Activated CD8-positive, alpha-beta T cell treated with anti-CD3 and anti-CD28 coated beads for 36 hours (primary cell): Measurements from ENCODE around the gene RTN4RL1. TPM values are rescaled to one million over a fixed set of nuclear protein-coding genes. Genes with fewer than 3 reads are reported as not detected.

Experiments used
- ATAC-seq: fragments of 200-7000 bp; cut with Tn5 transposase; one replicate; pipeline ENCODE4 v1.10.0; 2021; ENCODE audit warnings: mild to moderate bottlenecking, moderate library complexity
- CTCF ChIA-PET: fragments of 350-600 bp; sonication (Branson Sonifier 250); formaldehyde crosslinking; loops from one replicate; lab custom pipeline; 2021; ENCODE audit warnings: antibody characterized with exemption; lab: Charles Lee
- POLR2A ChIA-PET: fragments of 350-600 bp; sonication (Branson Sonifier 250); formaldehyde crosslinking; loops from one replicate; lab custom pipeline; 2021; ENCODE audit warnings: antibody characterized with exemption; lab: Charles Lee
- DNase-seq: peaks from one replicate; pipeline ENCODE4 v3.0.0-alpha.2; 2020
- H3K27ac Mint-ChIP-seq: one replicate; pipeline ENCODE4 v1.8.0; 2021; ENCODE audit warnings: mild to moderate bottlenecking, mixed read lengths
- H3K27me3 Mint-ChIP-seq: one replicate; pipeline ENCODE4 v1.8.0; 2021; ENCODE audit warnings: mixed read lengths
- H3K36me3 Mint-ChIP-seq: one replicate; pipeline ENCODE4 v1.8.0; 2021; ENCODE audit warnings: low read depth, mixed read lengths
- H3K4me1 Mint-ChIP-seq: one replicate; pipeline ENCODE4 v1.8.0; 2021; ENCODE audit warnings: low read depth, mixed read lengths
- H3K4me3 Mint-ChIP-seq: one replicate; pipeline ENCODE4 v1.8.0; 2021; ENCODE audit warnings: mild to moderate bottlenecking, moderate library complexity, mixed read lengths
- H3K9me3 Mint-ChIP-seq: one replicate; pipeline ENCODE4 v1.8.0; 2021; ENCODE audit warnings: mixed read lengths
- CTCF ChIP-seq: fragments of 200-600 bp; IDR thresholded peaks from one replicate; pipeline ENCODE4 v1.8.0; 2022; ENCODE audit warnings: antibody characterized with exemption, mild to moderate bottlenecking
- intact Hi-C: fragments of 100-400 bp; cut with micrococcal nuclease; formaldehyde crosslinking; loops from one replicate; pipeline ENCODE4 v1.10.0; 2022
- total RNA-seq, 2 experiments: library from RNA; stranded (reverse); gene quantifications; one replicate each; pipeline ENCODE4 v1.2.3, GENCODE V29; 2021

Gene RTN4RL1
- total RNA-seq, 2 experiments from 2014 or later: 0.27 to 0.49 TPM

GRCh38 chr17:1907216-1907631 lies 117.9 kb downstream of the RTN4RL1 start:
- no peak overlapping the region for H3K27ac Mint-ChIP-seq
- DNase-seq (no peak), ATAC-seq (no peak)
- POLR2A ChIA-PET: no interaction called here
- H3K4me1 Mint-ChIP-seq: peaks cover 7% of the 10 kb centered on the region
- H3K27me3 Mint-ChIP-seq: peaks cover 47% of the 10 kb centered on the region
- H3K36me3 Mint-ChIP-seq: no peaks in the 10 kb centered on the region
- TF ChIP-seq CTCF: no peak
- H3K9me3 Mint-ChIP-seq: no peaks in the 10 kb centered on the region
- CTCF ChIA-PET: interaction anchor here (1.4 kb wide), 1 partner anchor 23 kb away, joined by 3 read pairs; no protein-coding TSS in a partner anchor
- intact Hi-C loops: loop anchor here (5.0 kb wide), 1 partner anchor 120 kb away; the partner anchor contains the start of gene RTN4RL1
- no peak overlapping the region for H3K4me3 Mint-ChIP-seq

- TF ChIP-seq CTCF: no peak
- peaks cover 7% of the 10 kb centered on the region for H3K4me1 Mint-ChIP-seq
- no peak for ATAC-seq
- peaks cover 47% of the 10 kb centered on the region for H3K27me3 Mint-ChIP-seq
- intact Hi-C loops: loop anchor here (5.0 kb wide), 1 partner anchor 121 kb away; the partner anchor contains the start of gene RTN4RL1
- H3K27ac Mint-ChIP-seq: no peak overlapping the region
- H3K9me3 Mint-ChIP-seq: no peaks in the 10 kb centered on the region
- no peak overlapping the region for H3K4me3 Mint-ChIP-seq
- DNase-seq: no peak
- H3K36me3 Mint-ChIP-seq: no peaks in the 10 kb centered on the region
- CTCF ChIA-PET: interaction anchor here (0.9 to 1.4 kb wide), 3 partner anchors 23 to 185 kb away, joined by 3 read pairs; no protein-coding TSS in a partner anchor
- POLR2A ChIA-PET: no interaction called here
These were observed 118.5 kb downstream of the RTN4RL1 start for GRCh38 chr17:1906662-1907101.

- TF ChIP-seq CTCF: no peak
- H3K27ac Mint-ChIP-seq: no peak overlapping the region
- intact Hi-C loops: loop anchor here (5.0 kb wide), 1 partner anchor 122 kb away; the partner anchor contains the start of gene RTN4RL1
- CTCF ChIA-PET: interaction anchor here (1.0 to 1.5 kb wide), 4 partner anchors 11 to 40 kb away, joined by 3 to 4 read pairs (median 3); no protein-coding TSS in a partner anchor
- DNase-seq (no peak), ATAC-seq (no peak)
- H3K4me1 Mint-ChIP-seq: peaks cover 7% of the 10 kb centered on the region
- POLR2A ChIA-PET: no interaction called here
- H3K27me3 Mint-ChIP-seq: peaks cover 44% of the 10 kb centered on the region
- no peak overlapping the region for H3K4me3 Mint-ChIP-seq
- H3K9me3 Mint-ChIP-seq: no peaks in the 10 kb centered on the region
- H3K36me3 Mint-ChIP-seq: no peaks in the 10 kb centered on the region
These were observed 119.8 kb downstream of the RTN4RL1 start for GRCh38 chr17:1905190-1905913.

DNA sequence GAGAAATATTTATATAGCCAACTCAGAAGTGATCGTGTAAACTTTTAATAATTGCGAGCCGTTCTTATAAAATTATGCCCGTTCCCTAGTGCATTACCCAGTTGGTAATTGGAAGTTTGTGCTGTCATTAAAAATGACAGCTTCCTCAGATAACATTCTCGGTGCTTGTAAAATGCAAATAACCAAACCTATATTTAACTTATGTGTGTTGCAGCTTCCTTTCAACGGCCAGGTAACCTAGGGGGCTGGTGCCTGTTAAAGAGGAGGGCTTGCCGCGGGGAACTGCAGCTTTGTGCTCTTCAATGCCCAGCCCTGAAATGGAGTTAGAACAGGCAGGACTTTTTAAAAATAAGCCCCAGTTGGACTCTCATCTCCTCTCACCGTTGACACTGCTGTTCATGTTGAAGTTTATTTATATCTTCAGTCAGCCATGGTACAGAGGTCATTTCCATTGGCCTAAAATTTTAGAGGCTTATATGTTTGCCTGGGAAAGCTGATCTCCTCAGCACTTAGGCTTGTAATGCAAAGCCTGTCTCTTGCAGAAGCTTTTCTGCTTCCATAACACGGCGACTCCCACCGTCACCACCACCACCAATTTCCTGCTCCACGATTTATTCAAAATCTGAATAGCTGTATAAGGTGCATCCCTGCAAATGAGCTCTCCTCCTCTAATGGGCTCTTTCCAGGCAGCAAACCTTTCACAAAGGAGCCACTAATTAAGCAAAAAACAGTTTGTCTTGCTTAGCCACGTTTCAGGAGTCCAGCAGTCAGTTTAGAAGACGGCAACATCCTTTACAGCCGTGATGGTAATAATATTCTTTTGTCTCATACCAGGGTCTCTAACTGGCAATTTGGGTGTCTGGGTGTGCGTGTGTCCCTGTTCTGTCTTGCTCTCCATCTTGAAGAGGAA lies 120.6 kb downstream of the RTN4RL1 start:
- Mint-ChIP-seq H3K4me1 (peaks cover 7% of the 10 kb centered on the region), H3K27me3 (peaks cover 39% of the 10 kb centered on the region), H3K4me3 (no peak overlapping the region), H3K27ac (no peak overlapping the region), H3K9me3 (no peaks in the 10 kb centered on the region), H3K36me3 (no peaks in the 10 kb centered on the region)
- DNase-seq (no peak), ATAC-seq (no peak)
- ChIA-PET POLR2A (no interaction called here), CTCF (interaction anchor here (0.6 to 1.5 kb wide), 6 partner anchors 10 to 39 kb away, joined by 3 to 4 read pairs (median 3); no protein-coding TSS in a partner anchor)
- intact Hi-C loops: loop anchor here (5.0 kb wide), 1 partner anchor 123 kb away; the partner anchor contains the start of gene RTN4RL1
- no peak for TF ChIP-seq CTCF
